GM12878 (cell line): ENCODE results near the gene MAP4K1. TPM values are rescaled to one million over a fixed set of nuclear protein-coding genes. Genes with fewer than 3 reads are reported as not detected.
A peak's percentile ranks its signal among the peaks of the same experiment; 100 is the strongest.

ENCODE experiments used
- ASH2L ChIP-seq: fragments of 300-600, 200-600 bp; sonication (generic); IDR thresholded peaks from 2 replicates; pipeline ENCODE4 v1.6.1; 2017; ENCODE audit warnings: low read depth, mild to moderate bottlenecking, borderline replicate concordance
- CREB1 ChIP-seq: IDR thresholded peaks from 2 replicates; pipeline ENCODE4 v1.6.1; 2012; ENCODE audit warnings: low read depth, mild to moderate bottlenecking, inconsistent platforms
- FOXK2 ChIP-seq: fragments of 450-650 bp; IDR thresholded peaks from 2 replicates; pipeline ENCODE4 v1.6.1; 2017; ENCODE audit warnings: mild to moderate bottlenecking, moderate library complexity
- FOXM1 ChIP-seq: IDR thresholded peaks from 2 replicates; pipeline ENCODE4 v1.6.1; 2012; ENCODE audit warnings: low read depth, mild to moderate bottlenecking, inconsistent platforms, low read length, moderate library complexity
- GABPA ChIP-seq: IDR thresholded peaks from 2 replicates; pipeline ENCODE4 v1.6.1; 2014; ENCODE audit warnings: antibody characterized with exemption, low read depth, mild to moderate bottlenecking, inconsistent platforms
- GATAD2B ChIP-seq: fragments of 450-650 bp; conservative IDR thresholded peaks from 2 replicates; pipeline ENCODE4 v1.6.1; 2017; ENCODE audit warnings: low read depth, mild to moderate bottlenecking, moderate library complexity
- HDAC2 ChIP-seq: fragments of 200-600 bp; sonication (generic); IDR thresholded peaks from 2 replicates; pipeline ENCODE4 v1.6.1; 2017
- IKZF1 ChIP-seq: fragments of 450-650 bp; conservative IDR thresholded peaks from 2 replicates; pipeline ENCODE4 v1.6.1; 2017; ENCODE audit warnings: antibody characterized with exemption, mild to moderate bottlenecking
- IRF5 ChIP-seq: fragments of 450-650 bp; IDR thresholded peaks from 2 replicates; pipeline ENCODE4 v1.6.1; 2017; ENCODE audit warnings: borderline replicate concordance
- MYB ChIP-seq: fragments of 150-350 bp; IDR thresholded peaks from 2 replicates; pipeline ENCODE4 v1.6.1; 2014; ENCODE audit warnings: mild to moderate bottlenecking, low read depth, low read length, borderline replicate concordance
- NFYA ChIP-seq: IDR thresholded peaks from 2 replicates; pipeline ENCODE4 v1.6.1; 2011; ENCODE audit warnings: low read depth, mild to moderate bottlenecking, low read length, improper control_type of control experiment, borderline replicate concordance
- NR2F1 ChIP-seq: fragments of 450-650 bp; conservative IDR thresholded peaks from 2 replicates; pipeline ENCODE4 v1.6.1; 2017; ENCODE audit warnings: mild to moderate bottlenecking
- NRF1 ChIP-seq: conservative IDR thresholded peaks from 2 replicates; pipeline ENCODE4 v1.6.1; 2011; ENCODE audit warnings: mild to moderate bottlenecking, low read depth, low read length, improper control_type of control experiment
- PML ChIP-seq: IDR thresholded peaks from 2 replicates; pipeline ENCODE4 v1.6.1; 2012; ENCODE audit warnings: low read length, inconsistent platforms
- POLR2AphosphoS2 ChIP-seq: IDR thresholded peaks from 2 replicates; pipeline ENCODE4 v1.6.1; 2011; ENCODE audit warnings: low read depth, mild to moderate bottlenecking, low read length, improper control_type of control experiment, moderate library complexity
- POLR2AphosphoS5 ChIP-seq: IDR thresholded peaks from 2 replicates; pipeline ENCODE4 v1.6.1; 2011; ENCODE audit warnings: mild to moderate bottlenecking, low read length, inconsistent platforms
- PRDM15 ChIP-seq: fragments of 450-650 bp; formaldehyde crosslinking; IDR thresholded peaks from 2 replicates; pipeline ENCODE4 v1.4.0; 2020; ENCODE audit warnings: mild to moderate bottlenecking, moderate library complexity
- RAD21 ChIP-seq: IDR thresholded peaks from 2 replicates; pipeline ENCODE4 v1.6.1; 2011; ENCODE audit warnings: mild to moderate bottlenecking, low read depth, low read length, moderate library complexity; ENCODE audit not compliant: insufficient read depth
- RELA ChIP-seq: fragments of 450-650 bp; IDR thresholded peaks from 2 replicates; pipeline ENCODE4 v1.8.0; 2014; ENCODE audit warnings: borderline replicate concordance; ENCODE audit not compliant: partially characterized antibody
- RFX5 ChIP-seq: IDR thresholded peaks from 2 replicates; pipeline ENCODE4 v1.6.1; 2011; ENCODE audit warnings: low read depth, low read length, improper control_type of control experiment
- RUNX3 ChIP-seq: IDR thresholded peaks from 2 replicates; pipeline ENCODE4 v1.6.1; 2012; ENCODE audit warnings: low read length, inconsistent platforms
- SIN3A ChIP-seq: IDR thresholded peaks from 2 replicates; pipeline ENCODE4 v1.6.1; 2012; ENCODE audit warnings: low read depth, low read length, improper control_type of control experiment
- SMAD1 ChIP-seq: fragments of 450-650 bp; IDR thresholded peaks from 2 replicates; pipeline ENCODE4 v1.6.1; 2018; ENCODE audit warnings: mild to moderate bottlenecking, low read depth; ENCODE audit not compliant: partially characterized antibody
- SMC3 ChIP-seq: IDR thresholded peaks from 2 replicates; pipeline ENCODE4 v1.6.1; 2011; ENCODE audit warnings: low read length, improper control_type of control experiment, borderline replicate concordance
- STAT1 ChIP-seq: fragments of 450-650 bp; conservative IDR thresholded peaks from 2 replicates; pipeline ENCODE4 v1.6.1; 2014; ENCODE audit warnings: antibody characterized with exemption, mild to moderate bottlenecking
- STAT3 ChIP-seq: IDR thresholded peaks from 2 replicates; pipeline ENCODE4 v1.6.1; 2011; ENCODE audit warnings: low read depth, low read length, improper control_type of control experiment
- TARDBP ChIP-seq: IDR thresholded peaks from 2 replicates; pipeline ENCODE4 v1.6.1; 2016; ENCODE audit warnings: borderline replicate concordance
- ZNF384 ChIP-seq: IDR thresholded peaks from 2 replicates; pipeline ENCODE4 v1.6.1; 2012; ENCODE audit warnings: low read depth, mild to moderate bottlenecking, low read length, improper control_type of control experiment, borderline replicate concordance
- polyA plus RNA-seq, 11 experiments: library from polyadenylated mRNA; depleted of rRNA in 4 of 11; unstranded in 6 of 11; stranded (reverse) in 5 of 11; fragments of >200 nt; fragmentation: Nextera tagmentation in 4 of 11; fragmentation: Illumina TruSeq in 1 of 11; extraction: Ambion mirVana in 4 of 11; extraction: Trizol in 1 of 11; gene quantifications; 1 replicate in 1 of 11; 2 replicates in 10 of 11; pipeline versions ENCODE4 v1.2.1 to v1.2.3, GENCODE V29; 2011 to 2016; ENCODE audit warnings: inconsistent platforms in 2 of 11, missing spikeins in 2 of 11, low read depth in 1 of 11
- total RNA-seq, 4 experiments: library from RNA; depleted of rRNA in 3 of 4; stranded (reverse); fragments of >200 nt in 3 of 4; fragmentation: Illumina TruSeq in 1 of 4; extraction: Trizol in 1 of 4; gene quantifications; 2 replicates each; pipeline versions ENCODE4 v1.2.1 to v1.2.3, GENCODE V29; 2013 to 2021
- TF ChIP-seq, protein P1 (sequence below): IDR thresholded peaks from 2 replicates; pipeline ENCODE4 v1.6.1; 2012; ENCODE audit warnings: low read depth, low read length, improper control_type of control experiment

MAP4K1 gene
- total and polyA plus RNA-seq, 10 of the 15 experiments (the other 5 are each of a cell fraction or from before 2014, with no cell fraction given): 39.2 to 306 (median 140) TPM

DNA sequence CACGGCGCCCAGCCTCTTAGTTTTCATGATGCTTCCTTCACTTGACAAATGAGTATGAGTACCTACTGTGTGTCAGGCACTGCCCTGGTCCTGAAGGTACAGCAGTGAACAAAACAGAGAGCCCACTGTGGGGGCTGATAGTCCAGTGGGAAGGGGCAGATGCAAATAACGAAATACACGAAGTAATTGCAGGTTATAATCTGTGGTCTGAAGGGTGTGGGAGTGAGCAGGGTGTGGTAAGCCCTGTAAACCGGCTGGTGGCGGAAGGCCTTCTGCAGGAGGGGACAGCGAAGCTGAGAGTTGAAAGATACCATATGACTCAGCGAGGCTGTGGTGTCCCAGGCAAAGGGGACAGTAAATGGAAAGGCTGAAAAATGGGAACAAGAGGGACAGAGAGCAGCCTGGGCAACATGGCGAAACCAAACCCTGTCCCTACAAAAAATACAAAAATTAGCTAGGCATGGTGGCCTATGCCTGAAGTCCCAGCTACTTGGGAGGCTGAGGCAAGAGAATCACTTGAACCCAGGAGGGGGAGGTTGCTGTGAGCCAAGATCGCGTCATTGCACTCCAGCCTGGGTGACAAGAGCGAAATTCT is 60.5 kb downstream of the MAP4K1 start (continued):
- TF ChIP-seq MYB: no peak
- TF ChIP-seq SIN3A: no peak
- peak; percentile 52 for TF ChIP-seq CREB1
- TF ChIP-seq FOXK2: no peak
- no peak for TF ChIP-seq NFYA
- TF ChIP-seq RFX5: no peak
- TF ChIP-seq FOXM1: peak; percentile 66; the same call in 1 of the 2 replicates
- peak; percentile 70 for TF ChIP-seq ZNF384
- TF ChIP-seq RUNX3: peak; percentile 97
- peak; percentile 48; the same call in 1 of the 2 replicates for TF ChIP-seq SMC3
- no peak for TF ChIP-seq TARDBP
- peak; percentile 50; the same call in 1 of the 2 replicates for TF ChIP-seq GABPA
- peak; percentile 57 for TF ChIP-seq RAD21
- peak; percentile 81 for TF ChIP-seq NR2F1
- TF ChIP-seq IKZF1: peak; percentile 99
- TF ChIP-seq PML: no peak
- TF ChIP-seq PRDM15: no peak
- peak; percentile 86 for TF ChIP-seq GATAD2B
- TF ChIP-seq, protein P1, sequence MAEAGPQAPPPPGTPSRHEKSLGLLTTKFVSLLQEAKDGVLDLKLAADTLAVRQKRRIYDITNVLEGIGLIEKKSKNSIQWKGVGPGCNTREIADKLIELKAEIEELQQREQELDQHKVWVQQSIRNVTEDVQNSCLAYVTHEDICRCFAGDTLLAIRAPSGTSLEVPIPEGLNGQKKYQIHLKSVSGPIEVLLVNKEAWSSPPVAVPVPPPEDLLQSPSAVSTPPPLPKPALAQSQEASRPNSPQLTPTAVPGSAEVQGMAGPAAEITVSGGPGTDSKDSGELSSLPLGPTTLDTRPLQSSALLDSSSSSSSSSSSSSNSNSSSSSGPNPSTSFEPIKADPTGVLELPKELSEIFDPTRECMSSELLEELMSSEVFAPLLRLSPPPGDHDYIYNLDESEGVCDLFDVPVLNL: no peak
- no peak for TF ChIP-seq RELA
- TF ChIP-seq NRF1: no peak
- no peak for TF ChIP-seq POLR2AphosphoS5
- no peak for TF ChIP-seq IRF5
- no peak for TF ChIP-seq SMAD1
- TF ChIP-seq ASH2L: no peak
- no peak for TF ChIP-seq STAT1
- TF ChIP-seq STAT3: no peak
- no peak for TF ChIP-seq HDAC2
- no peak for TF ChIP-seq POLR2AphosphoS2
